Fibroblast of gingiva (primary cell): ENCODE data around the gene NEK10.
"Not testable (repeated sequence)": the region's sequence is repeated elsewhere in the genome, so short reads cannot be mapped to it uniquely, and the experiment has no call there.

ENCODE experiments used
- DNase-seq: peaks from one replicate; pipeline ENCODE4 v3.0.0-alpha.2; 2011; ENCODE audit warnings: low read depth

The NEK10 gene

GRCh38 chr3:27354161-27354560 lies 15.0 kb downstream of the NEK10 start:
- no peak for DNase-seq

- DNase-seq, result peak; percentile 79
These were observed 16.0 kb downstream of the NEK10 start for GRCh38 chr3:27353221-27353620.

- DNase-seq, result no peak
These were observed 17.1 kb downstream of the NEK10 start for GRCh38 chr3:27352047-27352446.

- DNase-seq, result no peak
These were observed 19.4 kb downstream of the NEK10 start for GRCh38 chr3:27349832-27350231.

- DNase-seq, result no peak
These were observed 23.0 kb downstream of the NEK10 start for GRCh38 chr3:27345959-27346865.

- no peak for DNase-seq
These were observed 23.7 kb downstream of the NEK10 start for GRCh38 chr3:27345493-27345892.

- no peak for DNase-seq
These were observed 24.1 kb downstream of the NEK10 start for GRCh38 chr3:27345045-27345444.

GRCh38 chr3:27344192-27344591 lies 25.0 kb downstream of the NEK10 start:
- DNase-seq, result no peak

GRCh38 chr3:27342267-27342666 lies 26.9 kb downstream of the NEK10 start:
- no peak for DNase-seq

GRCh38 chr3:27340534-27340933 lies 28.6 kb downstream of the NEK10 start:
- DNase-seq, result peak; percentile 67

- no peak for DNase-seq
These were observed 33.6 kb downstream of the NEK10 start for GRCh38 chr3:27335571-27335970.

- no peak for DNase-seq
These were observed 35.3 kb downstream of the NEK10 start for GRCh38 chr3:27333843-27334242.

GRCh38 chr3:27328982-27329762 lies 40.0 kb downstream of the NEK10 start:
- DNase-seq, result not testable (repeated sequence)

- peak; percentile 96 for DNase-seq
These were observed 42.3 kb downstream of the NEK10 start for GRCh38 chr3:27326629-27327545.

GRCh38 chr3:27326202-27326601 lies 43.0 kb downstream of the NEK10 start:
- peak; percentile 65 for DNase-seq

GRCh38 chr3:27325419-27325818 lies 43.8 kb downstream of the NEK10 start:
- DNase-seq, result no peak

GRCh38 chr3:27324686-27325085 lies 44.5 kb downstream of the NEK10 start:
- no peak for DNase-seq

GRCh38 chr3:27323087-27323570 lies 46.1 kb downstream of the NEK10 start:
- DNase-seq, result no peak

GRCh38 chr3:27322634-27323033 lies 46.5 kb downstream of the NEK10 start:
- DNase-seq, result peak; percentile 1

- peak; percentile 16 for DNase-seq
These were observed 49.2 kb downstream of the NEK10 start for GRCh38 chr3:27319847-27320526.

GRCh38 chr3:27319304-27319703 lies 49.9 kb downstream of the NEK10 start:
- DNase-seq, result no peak
